Fibroblast of lung (primary cell): Measurements from ENCODE around the gene LAMA4.

ENCODE experiments used
- EZH2 ChIP-seq: IDR thresholded peaks from 2 replicates; pipeline ENCODE4 v1.5.1; 2012; ENCODE audit warnings: low read length, control low read depth, mild to moderate bottlenecking; ENCODE audit errors: missing control alignments
- TF ChIP-seq, protein P1 (sequence below), 2 donors: IDR thresholded peaks in 1 of 2; conservative IDR thresholded peaks in 1 of 2; 1 replicate in 1 of 2; 2 replicates in 1 of 2; pipeline ENCODE4 v1.5.1; 2011 to 2012; ENCODE audit warnings: low read length in 2 of 2, control low read depth in 1 of 2, inconsistent platforms in 1 of 2, low read depth in 1 of 2, mild to moderate bottlenecking in 1 of 2

DNA sequence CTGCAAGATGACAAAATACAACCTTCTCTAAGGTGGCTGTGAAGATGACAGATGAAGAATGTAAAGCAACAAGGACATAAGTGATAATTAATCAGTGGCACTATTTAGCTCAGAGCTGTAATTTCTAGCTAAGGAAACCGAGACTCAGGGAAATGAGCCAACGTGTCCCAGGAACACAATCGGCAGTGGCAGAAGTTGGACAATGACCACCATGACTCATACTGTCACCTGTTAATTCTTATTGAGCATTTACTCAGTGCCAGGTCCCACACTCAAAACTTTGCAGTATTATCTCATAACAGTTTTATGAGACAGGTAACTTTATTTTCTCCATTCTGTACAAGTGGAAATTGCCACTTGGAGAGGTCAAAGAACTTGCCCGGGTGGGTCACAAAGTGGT, 55.8 kb downstream of the LAMA4 start:
- TF ChIP-seq, protein P1, sequence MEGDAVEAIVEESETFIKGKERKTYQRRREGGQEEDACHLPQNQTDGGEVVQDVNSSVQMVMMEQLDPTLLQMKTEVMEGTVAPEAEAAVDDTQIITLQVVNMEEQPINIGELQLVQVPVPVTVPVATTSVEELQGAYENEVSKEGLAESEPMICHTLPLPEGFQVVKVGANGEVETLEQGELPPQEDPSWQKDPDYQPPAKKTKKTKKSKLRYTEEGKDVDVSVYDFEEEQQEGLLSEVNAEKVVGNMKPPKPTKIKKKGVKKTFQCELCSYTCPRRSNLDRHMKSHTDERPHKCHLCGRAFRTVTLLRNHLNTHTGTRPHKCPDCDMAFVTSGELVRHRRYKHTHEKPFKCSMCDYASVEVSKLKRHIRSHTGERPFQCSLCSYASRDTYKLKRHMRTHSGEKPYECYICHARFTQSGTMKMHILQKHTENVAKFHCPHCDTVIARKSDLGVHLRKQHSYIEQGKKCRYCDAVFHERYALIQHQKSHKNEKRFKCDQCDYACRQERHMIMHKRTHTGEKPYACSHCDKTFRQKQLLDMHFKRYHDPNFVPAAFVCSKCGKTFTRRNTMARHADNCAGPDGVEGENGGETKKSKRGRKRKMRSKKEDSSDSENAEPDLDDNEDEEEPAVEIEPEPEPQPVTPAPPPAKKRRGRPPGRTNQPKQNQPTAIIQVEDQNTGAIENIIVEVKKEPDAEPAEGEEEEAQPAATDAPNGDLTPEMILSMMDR (conservative IDR thresholded peaks at IDR 0.05 in 1 of 2, IDR thresholded peaks at IDR 0.05 in 1 of 2; ENCODE audit: low read depth in 1 of 2, low read length in 2 of 2), result no peak
- no peak for TF ChIP-seq EZH2
